Right lobe of liver (tissue), 4 donors: ENCODE data around the gene MED22.

ENCODE experiments used
- POLR2A ChIP-seq: fragments of 450-650 bp; IDR thresholded peaks from one replicate; pipeline ENCODE4 v1.6.1; 2017; ENCODE audit warnings: antibody characterized with exemption, mild to moderate bottlenecking
- TF ChIP-seq, protein P1 (sequence below), 4 donors: fragments of 200-600 bp in 3 of 4; fragments of 450-650 bp in 1 of 4; IDR thresholded peaks; one replicate each; pipeline versions ENCODE4 v1.5.1 to v1.8.0; 2016 to 2022; ENCODE audit warnings: antibody characterized with exemption in 4 of 4, mild to moderate bottlenecking in 2 of 4
- donor health status: DM: no; HTN: no; CAD: no.
- donor health status: DM: no; HTN: no; CAD: no.
- donor health status: DM: no; HTN: yes; CAD: no.

DNA sequence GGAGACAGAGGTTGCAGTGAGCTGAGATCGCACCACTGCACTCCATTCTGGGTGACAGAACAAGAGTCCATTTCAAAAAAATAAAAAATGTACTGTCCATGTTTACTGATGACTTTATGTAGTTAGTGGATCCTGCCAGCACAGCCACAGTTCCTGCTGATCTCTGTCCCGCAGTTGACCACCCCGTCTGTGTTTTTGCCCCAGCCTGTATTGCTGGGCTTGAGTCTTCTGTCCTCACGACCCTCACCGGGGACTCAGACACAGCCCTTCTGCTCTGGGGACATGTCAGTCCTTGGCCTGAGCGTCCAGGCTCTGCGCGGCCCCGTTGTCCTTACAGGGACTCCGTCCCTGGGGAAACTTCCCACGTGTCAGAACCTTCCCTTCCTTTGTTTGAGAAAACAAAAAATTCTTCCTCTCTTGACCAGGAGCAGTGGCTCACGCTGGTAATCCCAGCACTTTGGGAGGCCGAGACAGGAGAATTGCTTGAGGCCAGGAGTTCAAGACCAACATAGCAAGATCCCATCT lies 26.5 kb downstream of the MED22 start:
- TF ChIP-seq, protein P1, sequence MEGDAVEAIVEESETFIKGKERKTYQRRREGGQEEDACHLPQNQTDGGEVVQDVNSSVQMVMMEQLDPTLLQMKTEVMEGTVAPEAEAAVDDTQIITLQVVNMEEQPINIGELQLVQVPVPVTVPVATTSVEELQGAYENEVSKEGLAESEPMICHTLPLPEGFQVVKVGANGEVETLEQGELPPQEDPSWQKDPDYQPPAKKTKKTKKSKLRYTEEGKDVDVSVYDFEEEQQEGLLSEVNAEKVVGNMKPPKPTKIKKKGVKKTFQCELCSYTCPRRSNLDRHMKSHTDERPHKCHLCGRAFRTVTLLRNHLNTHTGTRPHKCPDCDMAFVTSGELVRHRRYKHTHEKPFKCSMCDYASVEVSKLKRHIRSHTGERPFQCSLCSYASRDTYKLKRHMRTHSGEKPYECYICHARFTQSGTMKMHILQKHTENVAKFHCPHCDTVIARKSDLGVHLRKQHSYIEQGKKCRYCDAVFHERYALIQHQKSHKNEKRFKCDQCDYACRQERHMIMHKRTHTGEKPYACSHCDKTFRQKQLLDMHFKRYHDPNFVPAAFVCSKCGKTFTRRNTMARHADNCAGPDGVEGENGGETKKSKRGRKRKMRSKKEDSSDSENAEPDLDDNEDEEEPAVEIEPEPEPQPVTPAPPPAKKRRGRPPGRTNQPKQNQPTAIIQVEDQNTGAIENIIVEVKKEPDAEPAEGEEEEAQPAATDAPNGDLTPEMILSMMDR (IDR thresholded peaks at IDR 0.05), result no peak
- TF ChIP-seq POLR2A, result no peak
